ENCODE results near the gene PLA2G3. TPM values are rescaled to one million over a fixed set of nuclear protein-coding genes. Genes with fewer than 3 reads are reported as not detected.

The PLA2G3 gene
- total RNA-seq, 1 experiment from 2014 or later = 8.2 TPM

DNA sequence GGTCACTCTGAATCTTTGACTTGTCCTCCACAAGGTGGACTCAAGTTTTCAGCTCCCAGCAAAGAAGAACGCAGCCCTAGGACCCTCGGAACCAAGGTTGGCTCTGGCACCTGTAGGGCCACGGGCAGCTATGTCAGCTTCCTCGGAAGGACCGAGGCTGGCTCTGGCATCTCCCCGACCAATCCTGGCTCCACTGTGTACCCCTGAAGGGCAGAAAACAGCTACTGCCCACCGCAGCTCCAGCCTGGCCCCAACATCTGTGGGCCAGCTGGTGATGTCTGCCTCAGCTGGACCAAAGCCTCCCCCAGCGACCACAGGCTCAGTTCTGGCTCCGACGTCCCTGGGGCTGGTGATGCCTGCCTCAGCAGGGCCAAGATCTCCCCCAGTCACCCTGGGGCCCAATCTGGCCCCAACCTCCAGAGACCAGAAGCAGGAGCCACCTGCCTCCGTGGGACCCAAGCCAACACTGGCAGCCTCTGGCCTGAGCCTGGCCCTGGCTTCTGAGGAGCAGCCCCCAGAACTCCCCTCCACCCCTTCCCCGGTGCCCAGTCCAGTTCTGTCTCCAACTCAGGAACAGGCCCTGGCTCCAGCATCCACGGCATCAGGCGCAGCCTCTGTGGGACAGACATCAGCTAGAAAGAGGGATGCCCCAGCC is 15.4 kb downstream of the PLA2G3 start:
- H4K91ac ChIP-seq (ENCODE audit: insufficient read length, low read depth, low read length) = no peak overlapping the region
- H3K9me3 Mint-ChIP-seq = no peaks in the 10 kb centered on the region
- H3K56ac ChIP-seq (ENCODE audit: insufficient read length, low read depth, low read length) = no peak overlapping the region
- no peaks in the 10 kb centered on the region for H3K79me2 ChIP-seq (ENCODE audit: insufficient read depth, low read length)
- no peak overlapping the region for H3K4me2 ChIP-seq (ENCODE audit: insufficient read depth, insufficient read length, low read length)
- no CpG with 5 or more reads among the region's 14 CpGs for WGBS (ENCODE audit: extremely low coverage, insufficient read length, low lambda C conversion rate)
- H4K8ac ChIP-seq (replicated peaks; ENCODE audit: insufficient read length, low read depth, low read length) = no peak overlapping the region
- H3K4me3 Mint-ChIP-seq = no peak overlapping the region
- H3K36me3 Mint-ChIP-seq (ENCODE audit: insufficient read depth in 1 of 3, low read depth in 3 of 3) = no peaks in the 10 kb centered on the region
- H3T11ph ChIP-seq (ENCODE audit: low read length) = no peak overlapping the region
- H2AFZ ChIP-seq (ENCODE audit: low read length) = no peak overlapping the region
- no peak overlapping the region for H2BK12ac ChIP-seq (ENCODE audit: insufficient read length, low read depth, low read length)
- no peak overlapping the region for H3K27ac Mint-ChIP-seq
- no peaks in the 10 kb centered on the region for H3K9me3 ChIP-seq (ENCODE audit: control insufficient read depth, low read depth, low read length)
- H4K20me1 ChIP-seq (ENCODE audit: control insufficient read depth, insufficient read depth, insufficient read length) = no peaks in the 10 kb centered on the region
- H3K4me1 Mint-ChIP-seq = peaks cover 26 to 44% of the 10 kb centered on the region in 2 experiments
- H3K9ac ChIP-seq (ENCODE audit: extremely low read depth, insufficient read length, low read length) = no peak overlapping the region
- H3K14ac ChIP-seq (ENCODE audit: insufficient read depth, low read length) = no peak overlapping the region
- no peaks in the 10 kb centered on the region for H3K23me2 ChIP-seq (ENCODE audit: insufficient read length, low read depth, low read length, poor library complexity, severe bottlenecking)
- no peak overlapping the region for H4K5ac ChIP-seq (ENCODE audit: insufficient read length, low read depth, low read length)
- no peak overlapping the region for H3K4ac ChIP-seq (ENCODE audit: low read depth, low read length)
- H2BK15ac ChIP-seq (ENCODE audit: low read depth, low read length) = no peak overlapping the region
- no peaks in the 10 kb centered on the region for H3K79me1 ChIP-seq (ENCODE audit: insufficient read depth, low read depth, low read length, poor library complexity, severe bottlenecking)
- no peak overlapping the region for H3K18ac ChIP-seq (ENCODE audit: insufficient read length, low read depth, low read length)
- H3K23ac ChIP-seq (ENCODE audit: insufficient read length, low read depth, low read length) = no peak overlapping the region
- no peak overlapping the region for H3K27ac ChIP-seq (ENCODE audit: insufficient read length, low read depth, low read length)
- no peak overlapping the region for H2BK20ac ChIP-seq (ENCODE audit: low read depth, low read length, poor library complexity, severe bottlenecking)
- H2BK5ac ChIP-seq (ENCODE audit: insufficient read length, low read length) = no peak overlapping the region
- no peak for DNase-seq
- no peaks in the 10 kb centered on the region for H3K27me3 ChIP-seq (ENCODE audit: insufficient read depth, low read length)
- peaks cover 5% of the 10 kb centered on the region; the same call in 1 of the 2 replicates for H3K4me1 ChIP-seq (ENCODE audit: insufficient read depth, low read length)
- no peak overlapping the region for H2BK120ac ChIP-seq (ENCODE audit: low read depth, low read length, poor library complexity, severe bottlenecking)
- peaks cover 6% of the 10 kb centered on the region for H3K27me3 Mint-ChIP-seq (ENCODE audit: low read depth)
- no peak overlapping the region for H2AK5ac ChIP-seq (ENCODE audit: insufficient read length, low read length)
- TF ChIP-seq, protein P1, sequence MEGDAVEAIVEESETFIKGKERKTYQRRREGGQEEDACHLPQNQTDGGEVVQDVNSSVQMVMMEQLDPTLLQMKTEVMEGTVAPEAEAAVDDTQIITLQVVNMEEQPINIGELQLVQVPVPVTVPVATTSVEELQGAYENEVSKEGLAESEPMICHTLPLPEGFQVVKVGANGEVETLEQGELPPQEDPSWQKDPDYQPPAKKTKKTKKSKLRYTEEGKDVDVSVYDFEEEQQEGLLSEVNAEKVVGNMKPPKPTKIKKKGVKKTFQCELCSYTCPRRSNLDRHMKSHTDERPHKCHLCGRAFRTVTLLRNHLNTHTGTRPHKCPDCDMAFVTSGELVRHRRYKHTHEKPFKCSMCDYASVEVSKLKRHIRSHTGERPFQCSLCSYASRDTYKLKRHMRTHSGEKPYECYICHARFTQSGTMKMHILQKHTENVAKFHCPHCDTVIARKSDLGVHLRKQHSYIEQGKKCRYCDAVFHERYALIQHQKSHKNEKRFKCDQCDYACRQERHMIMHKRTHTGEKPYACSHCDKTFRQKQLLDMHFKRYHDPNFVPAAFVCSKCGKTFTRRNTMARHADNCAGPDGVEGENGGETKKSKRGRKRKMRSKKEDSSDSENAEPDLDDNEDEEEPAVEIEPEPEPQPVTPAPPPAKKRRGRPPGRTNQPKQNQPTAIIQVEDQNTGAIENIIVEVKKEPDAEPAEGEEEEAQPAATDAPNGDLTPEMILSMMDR (conservative IDR thresholded peaks at IDR 0.05) = no peak
